Ovary (tissue), 10 donors: Measurements from ENCODE around the gene PXN. TPM values are rescaled to one million over a fixed set of nuclear protein-coding genes. Genes with fewer than 3 reads are reported as not detected.

Experiments used
- DNase-seq, 5 donors: peaks; one replicate each; pipeline ENCODE4 v3.0.0-alpha.2; 2019 to 2020
- H3K27ac ChIP-seq, 2 donors: fragments of 200-600 bp; one replicate each; pipeline versions ENCODE4 v1.5.1 to v1.8.0; 2019 to 2022
- H3K27me3 ChIP-seq: fragments of 200-600 bp; one replicate; pipeline ENCODE4 v1.8.0; 2022
- H3K36me3 ChIP-seq: fragments of 200-600 bp; sonication (generic); one replicate; pipeline ENCODE4 v1.5.1; 2019
- H3K4me1 ChIP-seq: one replicate; pipeline ENCODE4 v1.8.1; 2013; ENCODE audit warnings: mild to moderate bottlenecking, moderate library complexity; ENCODE audit not compliant: insufficient read depth
- H3K4me3 ChIP-seq: fragments of 200-600 bp; sonication (generic); one replicate; pipeline ENCODE4 v1.5.1; 2017
- H3K9me3 ChIP-seq, 2 donors: fragments of 200-600 bp in 1 of 2; sonication (generic) in 1 of 2; one replicate each; pipeline versions ENCODE4 v1.5.1 to v1.8.1; 2013 to 2019; ENCODE audit warnings: mild to moderate bottlenecking in 1 of 2, moderate library complexity in 1 of 2
- CTCF ChIP-seq, 3 donors: fragments of 450-650 bp in 2 of 3; fragments of 200-600 bp in 1 of 3; IDR thresholded peaks; one replicate each; pipeline versions ENCODE4 v1.5.1 to v1.8.0; 2016 to 2022; ENCODE audit warnings: antibody characterized with exemption in 3 of 3, mild to moderate bottlenecking in 1 of 3
- EP300 ChIP-seq: sonication (generic); formaldehyde crosslinking; IDR thresholded peaks from one replicate; pipeline ENCODE4 v1.6.1; 2017; ENCODE audit warnings: antibody characterized with exemption
- POLR2A ChIP-seq: fragments of 450-650 bp; IDR thresholded peaks from one replicate; pipeline ENCODE4 v1.6.1; 2017; ENCODE audit warnings: antibody characterized with exemption, mild to moderate bottlenecking, moderate library complexity
- WGBS, 3 donors: extraction: QIAGEN DNeasy Blood & Tissue Kit in 1 of 3; methylation state at CpG; one replicate each; pipeline versions ENCODE4 v1.1.5 to v1.1.7; 2013 to 2017; 5-methylcytosine and 5-hydroxymethylcytosine counted together
- intact Hi-C, 4 donors: fragments of 100-400 bp; cut with DNase I; formaldehyde crosslinking; loops; one replicate each; pipeline versions ENCODE4 v1.11.0 to v1.15.1; 2022 to 2023
- long read RNA-seq, 3 donors: library from polyadenylated mRNA in 2 of 3; unstranded in 2 of 3; transcript quantifications; one replicate each; pipeline ENCODE4 v2.0.0 and lab custom pipeline, GENCODE V29; 2021 to 2026
- polyA plus RNA-seq, 2 donors: library from polyadenylated mRNA; stranded (reverse); fragments of 200-250 nt in 1 of 2; fragments of 350-450 nt in 1 of 2; fragmentation: Illumina TruSeq in 1 of 2; extraction: RNeasy Lipid Tissue Mini Kit (QIAGEN cat#74804) in 1 of 2; gene quantifications; one replicate each; pipeline ENCODE4 v1.2.3, GENCODE V29; 2013 to 2014
- total RNA-seq, 7 donors: library from RNA; depleted of rRNA in 2 of 7; stranded (reverse); fragments of >200 nt in 2 of 7; fragmentation: NEBNext Ultra II Directional in 3 of 7; extraction: Animal tissue kit (Norgen Biotek cat#: 25700) in 3 of 7; gene quantifications; one replicate each; pipeline versions ENCODE4 v1.1.0 to v1.2.4, GENCODE V29; 2016 to 2023
- donor health status: DM: no; HTN: no; CAD: no; lungs with moderate emphysema.
- donor health status: DM: no; HTN: no; CAD: no.
- donor health status: Bipolar disorder and iron deficiency.
- donor health status: DM: yes; HTN: yes; CAD: no.
- donor health status: DM: no; HTN: no; CAD: no.
- donor health status: DM: yes; HTN: yes; CAD: no.

PXN gene
- total RNA-seq, result 10 to 100 TPM; 25.0 to 78.0 (median 44.7) TPM
- polyA plus RNA-seq, result 10 to 100 TPM; 34.7 to 49.2 TPM
- long read RNA-seq, donor 1, partial matches to known transcripts, result 3 of 162 reads
- long read RNA-seq, donor 1, other reads (novel, unspliced or antisense), result 159 of 162 reads
- long read RNA-seq, donor 2, transcript PXN-204 (11 exons, 3,683 nt), result major isoform, 12 of 27 reads
- long read RNA-seq, donor 2, partial matches to known transcripts, result 12 of 27 reads
- long read RNA-seq, donor 2, other reads (novel, unspliced or antisense), result 0 of 27 reads
- long read RNA-seq, donor 3, transcript PXN-204 (11 exons, 3,683 nt), result major isoform, 10 of 159 reads
- long read RNA-seq, donor 3, transcript PXN-201 (12 exons, 3,785 nt), result minor isoform, 6 of 159 reads
- long read RNA-seq, donor 3, partial matches to known transcripts, result 23 of 159 reads
- long read RNA-seq, donor 3, other reads (novel, unspliced or antisense), result 120 of 159 reads

- TF ChIP-seq POLR2A (peak; percentile 51), EP300 (no peak), CTCF (IDR thresholded peaks at IDR 0.05) (peak; percentile 76 to 87 (median 85))
- DNase-seq, result peak; percentile 84 to 94 (median 92)
These were observed at the start of gene PXN for GRCh38 chr12:120265473-120266179. Gene PXN (minus strand): TSS chr12:120265730. CDS start chr12:120265629, 101 bp downstream.

GRCh38 chr12:120314220-120314619 lies 48.7 kb upstream of the PXN start:
- DNase-seq, result no peak
- TF ChIP-seq POLR2A (no peak), EP300 (no peak), CTCF (IDR thresholded peaks at IDR 0.05) (no peak)
- H3K27me3 ChIP-seq, result no peaks in the 10 kb centered on the region
- intact Hi-C loops, result no loop called here
- WGBS, 3 donors, result 53 to 61% (median 60%) methylated on average over 5 of the region's 5 CpGs
- H3K36me3 ChIP-seq, result no peaks in the 10 kb centered on the region
- no peak overlapping the region for H3K27ac ChIP-seq
- no peaks in the 10 kb centered on the region for H3K9me3 ChIP-seq
- H3K4me3 ChIP-seq, result no peak overlapping the region
- no peaks in the 10 kb centered on the region for H3K4me1 ChIP-seq

More at GRCh38 chr12:120265473-120266179, at the start of gene PXN:
- Histone ChIP-seq H3K27me3 (no peaks in the 10 kb centered on the region), H3K27ac (peak within 1 kb of the TSS; percentile 4 to 53), H3K36me3 (no peaks in the 10 kb centered on the region), H3K4me1 (peaks cover 19% of the 10 kb centered on the region), H3K9me3 (no peaks in the 10 kb centered on the region), H3K4me3 (peak within 1 kb of the TSS; percentile 100)
- intact Hi-C loops, result loop anchor here (1.0 to 2.0 kb wide), 2 partner anchors 37 kb away; no protein-coding TSS in a partner anchor
- WGBS, 3 donors, result 1 to 2% (median 1%) methylated on average over 32 to 78 of the region's 81 CpGs

- intact Hi-C loops, result no loop called here
- peak within 1 kb of the TSS; percentile 65 for H3K4me3 ChIP-seq
- H3K9me3 ChIP-seq, result no peaks in the 10 kb centered on the region
- TF ChIP-seq CTCF (IDR thresholded peaks at IDR 0.05) (peak in 2 of 3 donors; percentile 66 to 67), POLR2A (peak; percentile 8), EP300 (no peak)
- H3K27me3 ChIP-seq, result no peaks in the 10 kb centered on the region
- WGBS, 3 donors, result 5 to 8% (median 5%) methylated on average over 31 of the region's 31 CpGs
- DNase-seq, result peak; percentile 83 to 92 (median 88)
- no peaks in the 10 kb centered on the region for H3K4me1 ChIP-seq
- H3K36me3 ChIP-seq, result no peaks in the 10 kb centered on the region
- peak within 1 kb of the TSS in 1 of 2 donors; percentile 61 for H3K27ac ChIP-seq
These were observed 36.7 kb upstream of the PXN start, which contains the start of gene SIRT4 for GRCh38 chr12:120301962-120302815. Gene SIRT4 (plus strand): TSS chr12:120302321. CDS start chr12:120303562, 1,241 bp downstream.
